Measurements from ENCODE around the gene PAPLN. TPM values are rescaled to one million over a fixed set of nuclear protein-coding genes. Genes with fewer than 3 reads are reported as not detected.

The PAPLN gene
- total and polyA plus RNA-seq, 11 donors: 0.30 to 10.3 (median 1.4) TPM

DNA sequence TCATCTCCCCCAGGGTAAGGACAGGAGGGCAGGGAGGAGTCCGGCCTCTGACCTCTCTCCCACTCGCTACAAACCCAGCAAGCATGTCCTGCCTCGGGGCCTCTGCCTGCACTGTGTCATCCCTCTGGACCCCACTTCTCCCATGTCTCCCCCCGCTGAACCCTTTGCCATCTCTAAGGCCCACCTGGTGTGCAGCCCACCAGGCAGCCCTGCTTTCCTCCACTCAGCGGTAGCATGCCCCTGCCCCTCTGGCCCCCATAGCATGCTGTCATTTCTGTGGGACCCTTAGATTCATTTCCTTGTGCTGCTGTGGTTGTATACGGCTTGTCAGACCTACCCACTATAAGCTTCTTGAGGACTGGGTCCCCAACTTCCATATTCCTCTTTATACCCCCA lies 17.7 kb downstream of the PAPLN start:
- no peak for TF ChIP-seq POLR2A (IDR thresholded peaks at IDR 0.05)
- TF ChIP-seq, protein P1, sequence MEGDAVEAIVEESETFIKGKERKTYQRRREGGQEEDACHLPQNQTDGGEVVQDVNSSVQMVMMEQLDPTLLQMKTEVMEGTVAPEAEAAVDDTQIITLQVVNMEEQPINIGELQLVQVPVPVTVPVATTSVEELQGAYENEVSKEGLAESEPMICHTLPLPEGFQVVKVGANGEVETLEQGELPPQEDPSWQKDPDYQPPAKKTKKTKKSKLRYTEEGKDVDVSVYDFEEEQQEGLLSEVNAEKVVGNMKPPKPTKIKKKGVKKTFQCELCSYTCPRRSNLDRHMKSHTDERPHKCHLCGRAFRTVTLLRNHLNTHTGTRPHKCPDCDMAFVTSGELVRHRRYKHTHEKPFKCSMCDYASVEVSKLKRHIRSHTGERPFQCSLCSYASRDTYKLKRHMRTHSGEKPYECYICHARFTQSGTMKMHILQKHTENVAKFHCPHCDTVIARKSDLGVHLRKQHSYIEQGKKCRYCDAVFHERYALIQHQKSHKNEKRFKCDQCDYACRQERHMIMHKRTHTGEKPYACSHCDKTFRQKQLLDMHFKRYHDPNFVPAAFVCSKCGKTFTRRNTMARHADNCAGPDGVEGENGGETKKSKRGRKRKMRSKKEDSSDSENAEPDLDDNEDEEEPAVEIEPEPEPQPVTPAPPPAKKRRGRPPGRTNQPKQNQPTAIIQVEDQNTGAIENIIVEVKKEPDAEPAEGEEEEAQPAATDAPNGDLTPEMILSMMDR (IDR thresholded peaks at IDR 0.05): no peak
- H3K27me3 ChIP-seq: no peaks in the 10 kb centered on the region
- no peaks in the 10 kb centered on the region for H3K36me3 ChIP-seq
- DNase-seq: no peak
- no peak for ATAC-seq
- no peaks in the 10 kb centered on the region for H3K4me1 ChIP-seq
- intact Hi-C loops (cut with DNase I): no loop called here
- no peaks in the 10 kb centered on the region for H3K9me3 ChIP-seq
- H3K27ac ChIP-seq: no peak overlapping the region
- H3K4me3 ChIP-seq: no peak overlapping the region
- WGBS, 4 donors: 89 to 93% (median 91%) methylated on average over 6 of the region's 6 CpGs

DNA sequence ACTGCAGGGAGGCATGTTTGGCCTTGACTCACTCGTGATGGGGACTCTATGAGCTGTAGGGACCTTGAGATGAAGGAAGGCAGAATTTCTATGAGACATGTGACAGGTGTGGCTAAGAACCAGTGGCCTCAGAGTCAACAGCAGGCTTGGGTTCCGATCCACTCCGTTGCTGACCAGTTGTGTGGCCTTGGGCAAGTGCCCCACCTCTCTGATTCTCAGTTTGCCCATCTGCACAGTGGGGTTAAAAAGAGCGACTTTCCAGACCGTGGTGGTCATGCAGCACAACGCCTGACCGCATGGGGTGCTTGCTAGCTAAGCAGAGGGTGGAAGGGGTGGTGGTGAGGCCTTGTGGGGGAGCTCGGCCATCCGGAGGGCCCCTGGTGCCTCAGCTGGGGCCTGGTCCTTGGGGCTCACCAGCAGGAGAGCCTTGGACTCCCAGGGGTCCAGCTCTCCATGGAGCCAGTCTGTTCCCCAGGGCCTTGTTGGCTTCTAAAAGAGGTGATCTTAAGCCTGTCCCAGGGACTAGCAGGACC lies 18.5 kb downstream of the PAPLN start:
- H3K4me3 ChIP-seq: no peak overlapping the region
- no peaks in the 10 kb centered on the region for H3K4me1 ChIP-seq
- ATAC-seq (no peak), DNase-seq (no peak)
- H3K36me3 ChIP-seq: no peaks in the 10 kb centered on the region
- no peaks in the 10 kb centered on the region for H3K9me3 ChIP-seq
- intact Hi-C loops (cut with DNase I): no loop called here
- no peak overlapping the region for H3K27ac ChIP-seq
- WGBS, 4 donors: 88 to 96% (median 90%) methylated on average over 9 of the region's 9 CpGs
- H3K27me3 ChIP-seq: no peaks in the 10 kb centered on the region
- TF ChIP-seq, protein P1 (IDR thresholded peaks at IDR 0.05): no peak
- TF ChIP-seq POLR2A (IDR thresholded peaks at IDR 0.05): no peak

DNA sequence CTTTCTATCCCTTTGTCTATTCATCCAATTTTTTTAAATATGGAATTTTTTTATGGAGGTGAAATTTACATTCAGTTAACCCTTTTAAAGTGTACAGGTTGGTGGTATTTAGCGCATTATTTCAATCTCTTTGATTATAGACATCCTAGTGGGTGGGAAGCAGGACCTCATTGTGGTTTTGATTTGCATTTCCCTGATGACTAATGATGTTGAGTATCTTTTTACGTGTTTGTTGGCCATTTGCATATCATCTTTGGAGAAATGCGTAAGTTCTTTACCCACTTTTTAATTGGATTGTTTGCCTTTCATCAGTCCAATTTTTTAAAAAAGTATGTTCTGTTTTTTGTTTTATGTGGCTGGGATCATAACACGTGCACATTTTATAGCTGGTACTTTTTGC lies 20.8 kb downstream of the PAPLN start:
- Histone ChIP-seq H3K27ac (no peak overlapping the region), H3K36me3 (no peaks in the 10 kb centered on the region), H3K9me3 (no peaks in the 10 kb centered on the region), H3K4me3 (no peak overlapping the region), H3K27me3 (no peaks in the 10 kb centered on the region), H3K4me1 (no peaks in the 10 kb centered on the region)
- WGBS, 4 donors: 89 to 93% (median 91%) methylated on average over 4 of the region's 4 CpGs
- no peak for DNase-seq
- TF ChIP-seq, protein P1 (IDR thresholded peaks at IDR 0.05): no peak
- no peak for TF ChIP-seq POLR2A (IDR thresholded peaks at IDR 0.05)
- no peak for ATAC-seq
- intact Hi-C loops (cut with DNase I): no loop called here

DNA sequence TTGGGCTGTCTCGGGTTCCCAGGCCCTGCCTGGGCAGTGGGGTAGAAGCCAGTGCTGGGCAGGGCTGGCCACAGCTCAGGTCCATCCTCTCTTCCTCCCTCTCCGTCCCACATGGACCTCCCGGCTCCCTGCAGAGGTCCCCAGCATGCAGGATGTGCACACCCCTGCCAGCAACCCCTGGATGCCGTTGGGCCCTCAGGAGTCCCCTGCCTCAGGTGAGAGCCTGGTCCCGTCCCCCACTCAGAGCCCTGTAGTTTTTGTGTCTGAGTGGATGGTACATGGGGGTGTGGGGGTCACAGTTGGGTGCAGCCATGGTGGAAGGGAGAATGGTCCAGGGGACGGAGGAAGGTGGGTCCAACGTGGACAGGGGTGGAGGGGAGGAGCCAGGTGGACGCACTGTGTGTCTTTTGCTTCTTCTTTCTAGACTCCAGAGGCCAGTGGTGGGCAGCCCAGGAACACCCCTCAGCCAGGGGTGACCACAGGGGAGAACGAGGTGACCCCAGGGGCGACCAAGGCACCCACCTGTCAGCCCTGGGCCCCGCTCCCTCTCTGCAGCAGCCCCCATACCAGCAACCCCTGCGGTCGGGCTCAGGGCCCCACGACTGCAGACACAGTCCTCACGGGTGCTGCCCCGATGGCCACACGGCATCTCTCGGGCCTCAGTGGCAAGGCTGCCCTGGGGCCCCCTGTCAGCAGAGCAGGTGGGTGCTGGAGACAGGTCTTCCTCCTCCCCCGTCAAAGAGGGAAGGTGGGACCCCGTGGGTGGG lies 21.7 kb downstream of the PAPLN start:
- Histone ChIP-seq H3K9me3 (no peaks in the 10 kb centered on the region), H3K4me3 (no peak overlapping the region), H3K27ac (no peak overlapping the region), H3K36me3 (no peaks in the 10 kb centered on the region), H3K4me1 (no peaks in the 10 kb centered on the region), H3K27me3 (no peaks in the 10 kb centered on the region)
- WGBS, 4 donors: 77 to 89% (median 86%) methylated on average over 7 to 20 of the region's 20 CpGs
- peak in 1 of 5 donors; percentile 45 for DNase-seq
- TF ChIP-seq POLR2A (IDR thresholded peaks at IDR 0.05): no peak
- TF ChIP-seq, protein P1 (IDR thresholded peaks at IDR 0.05): no peak
- ATAC-seq: no peak
- intact Hi-C loops (cut with DNase I): no loop called here
